SK-N-SH treated with all-trans-retinoic acid at 6 μM for 48 hours (cell line): ENCODE results near the gene DOK5.

Experiments used
- ATAC-seq: fragments of 200-7000 bp; cut with Tn5 transposase; 3 replicates; pipeline ENCODE4 v1.9.1; 2020; ENCODE audit warnings: mild to moderate bottlenecking, moderate library complexity
- ARNTL ChIP-seq: fragments of 450-650 bp; formaldehyde crosslinking; IDR thresholded peaks from 2 replicates; pipeline ENCODE4 v1.5.0; 2020; ENCODE audit warnings: low read depth, mild to moderate bottlenecking, moderate library complexity, borderline replicate concordance
- BACH2 ChIP-seq: fragments of 250-450 bp; sonication (Bioruptor Pico); IDR thresholded peaks from 2 replicates; pipeline ENCODE4 v1.9.0; 2021; ENCODE audit warnings: mild to moderate bottlenecking, borderline replicate concordance
- CREB5 ChIP-seq: fragments of 250-450 bp; sonication (Bioruptor Pico); IDR thresholded peaks from 2 replicates; pipeline ENCODE4 v1.5.1; 2020; ENCODE audit warnings: low read depth, mild to moderate bottlenecking, moderate library complexity
- CSDC2 ChIP-seq: fragments of 250-450 bp; sonication (Bioruptor Pico); IDR thresholded peaks from 2 replicates; pipeline ENCODE4 v1.5.0; 2020; ENCODE audit warnings: mild to moderate bottlenecking, moderate library complexity
- GLIS3 ChIP-seq: fragments of 250-450 bp; sonication (Bioruptor Pico); IDR thresholded peaks from 2 replicates; pipeline ENCODE4 v1.5.0; 2020; ENCODE audit warnings: mild to moderate bottlenecking, moderate library complexity
- ISL1 ChIP-seq: fragments of 250-450 bp; sonication (Bioruptor Pico); IDR thresholded peaks from 2 replicates; pipeline ENCODE4 v2.1.2; 2022; ENCODE audit warnings: mild to moderate bottlenecking, moderate library complexity
- OSR1 ChIP-seq: fragments of 250-450 bp; sonication (Bioruptor Pico); IDR thresholded peaks from 2 replicates; pipeline ENCODE4 v1.8.0; 2022; ENCODE audit warnings: moderate library complexity, mild to moderate bottlenecking, inconsistent platforms
- PPARA ChIP-seq: fragments of 250-450 bp; sonication (Bioruptor Pico); IDR thresholded peaks from 2 replicates; pipeline ENCODE4 v1.5.0; 2020; ENCODE audit warnings: mild to moderate bottlenecking, borderline replicate concordance
- RARB ChIP-seq: fragments of 250-450 bp; sonication (Bioruptor Pico); IDR thresholded peaks from 2 replicates; pipeline ENCODE4 v1.8.0; 2021; ENCODE audit warnings: mild to moderate bottlenecking, moderate library complexity
- SNAI2 ChIP-seq: fragments of 250-450 bp; sonication (Bioruptor Pico); IDR thresholded peaks from 2 replicates; pipeline ENCODE4 v1.5.0; 2020; ENCODE audit warnings: mild to moderate bottlenecking, moderate library complexity
- TCF4 ChIP-seq: fragments of 250-450 bp; sonication (Bioruptor Pico); IDR thresholded peaks from 2 replicates; pipeline ENCODE4 v1.8.0; 2021; ENCODE audit warnings: mild to moderate bottlenecking, moderate library complexity, borderline replicate concordance
- TOX ChIP-seq: fragments of 250-450 bp; sonication (Bioruptor Pico); IDR thresholded peaks from 2 replicates; pipeline ENCODE4 v1.8.0; 2021; ENCODE audit warnings: mild to moderate bottlenecking, moderate library complexity, borderline replicate concordance
- ZC3H10 ChIP-seq: fragments of 250-450 bp; sonication (Bioruptor Pico); IDR thresholded peaks from 2 replicates; pipeline ENCODE4 v1.5.1; 2021; ENCODE audit warnings: mild to moderate bottlenecking, moderate library complexity
- ZFP3 ChIP-seq: fragments of 250-450 bp; sonication (Bioruptor Pico); IDR thresholded peaks from 2 replicates; pipeline ENCODE4 v1.5.0; 2020; ENCODE audit warnings: mild to moderate bottlenecking, moderate library complexity
- ZFP30 ChIP-seq: fragments of 450-650 bp; formaldehyde crosslinking; IDR thresholded peaks from 2 replicates; pipeline ENCODE4 v1.5.0; 2022; ENCODE audit warnings: mild to moderate bottlenecking, moderate library complexity
- ZNF565 ChIP-seq: fragments of 450-650 bp; formaldehyde crosslinking; conservative IDR thresholded peaks from 2 replicates; pipeline ENCODE4 v1.5.0; 2020; ENCODE audit warnings: low read depth, mild to moderate bottlenecking, moderate library complexity
- ZNF70 ChIP-seq: fragments of 450-650 bp; formaldehyde crosslinking; IDR thresholded peaks from 2 replicates; pipeline ENCODE4 v1.5.0; 2020; ENCODE audit warnings: mild to moderate bottlenecking, moderate library complexity
- TF ChIP-seq, protein P1 (sequence below): fragments of 250-450 bp; sonication (Bioruptor Pico); IDR thresholded peaks from 2 replicates; pipeline ENCODE4 v1.8.0; 2020; ENCODE audit warnings: mild to moderate bottlenecking, moderate library complexity, borderline replicate concordance
- TF ChIP-seq, protein P2 (sequence below): fragments of 250-450 bp; sonication (Bioruptor Pico); IDR thresholded peaks from 2 replicates; pipeline ENCODE4 v1.5.1; 2021; ENCODE audit warnings: mild to moderate bottlenecking, moderate library complexity
- TF ChIP-seq, protein P3 (sequence below): fragments of 250-450 bp; sonication (Bioruptor Pico); IDR thresholded peaks from 2 replicates; pipeline ENCODE4 v1.5.0; 2020; ENCODE audit warnings: mild to moderate bottlenecking, moderate library complexity

The DOK5 gene

DNA sequence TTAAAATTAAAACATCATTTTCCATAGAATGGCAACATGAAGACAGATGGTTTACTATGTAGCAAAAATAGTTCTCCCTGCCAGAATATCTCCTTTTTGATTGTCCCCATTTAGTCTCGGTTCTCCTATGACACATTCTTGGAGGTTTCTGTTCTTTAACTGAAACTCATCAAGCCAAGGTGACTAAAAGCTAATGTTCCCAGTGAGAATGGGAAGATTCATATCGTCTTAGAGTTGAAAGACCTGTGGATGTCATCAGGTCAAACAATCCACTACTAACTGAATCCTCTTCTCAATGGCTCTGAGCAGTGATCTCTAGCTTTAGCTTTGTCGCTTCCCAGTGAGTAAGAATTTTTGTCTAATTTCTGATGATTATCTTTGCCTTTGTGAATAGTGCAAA is 1.3 kb upstream of the DOK5 start:
- no peak for ATAC-seq

GRCh38 chr20:54474866-54475265 is 527 bp upstream of the DOK5 start:
- TF ChIP-seq ZNF565 (CRISPR knock-in tag) = no peak
- TF ChIP-seq OSR1 (CRISPR knock-in tag) = no peak
- no peak for TF ChIP-seq CREB5 (CRISPR knock-in tag)
- ATAC-seq = peak; percentile 13

More for the DNA sequence above, 1.3 kb upstream of the DOK5 start:
- TF ChIP-seq CSDC2 (no peak), ZFP30 (no peak), ZNF565 (CRISPR knock-in tag) (no peak), ZNF70 (CRISPR knock-in tag) (no peak), GLIS3 (CRISPR knock-in tag) (no peak), OSR1 (CRISPR knock-in tag) (no peak), ISL1 (CRISPR knock-in tag) (no peak), PPARA (CRISPR knock-in tag) (no peak), ARNTL (CRISPR knock-in tag) (no peak), SNAI2 (CRISPR knock-in tag) (no peak), ZFP3 (CRISPR knock-in tag) (no peak), BACH2 (no peak), RARB (no peak), CREB5 (CRISPR knock-in tag) (no peak)
- TF ChIP-seq, protein P1, sequence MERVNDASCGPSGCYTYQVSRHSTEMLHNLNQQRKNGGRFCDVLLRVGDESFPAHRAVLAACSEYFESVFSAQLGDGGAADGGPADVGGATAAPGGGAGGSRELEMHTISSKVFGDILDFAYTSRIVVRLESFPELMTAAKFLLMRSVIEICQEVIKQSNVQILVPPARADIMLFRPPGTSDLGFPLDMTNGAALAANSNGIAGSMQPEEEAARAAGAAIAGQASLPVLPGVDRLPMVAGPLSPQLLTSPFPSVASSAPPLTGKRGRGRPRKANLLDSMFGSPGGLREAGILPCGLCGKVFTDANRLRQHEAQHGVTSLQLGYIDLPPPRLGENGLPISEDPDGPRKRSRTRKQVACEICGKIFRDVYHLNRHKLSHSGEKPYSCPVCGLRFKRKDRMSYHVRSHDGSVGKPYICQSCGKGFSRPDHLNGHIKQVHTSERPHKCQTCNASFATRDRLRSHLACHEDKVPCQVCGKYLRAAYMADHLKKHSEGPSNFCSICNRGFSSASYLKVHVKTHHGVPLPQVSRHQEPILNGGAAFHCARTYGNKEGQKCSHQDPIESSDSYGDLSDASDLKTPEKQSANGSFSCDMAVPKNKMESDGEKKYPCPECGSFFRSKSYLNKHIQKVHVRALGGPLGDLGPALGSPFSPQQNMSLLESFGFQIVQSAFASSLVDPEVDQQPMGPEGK = no peak
- TF ChIP-seq, protein P2, sequence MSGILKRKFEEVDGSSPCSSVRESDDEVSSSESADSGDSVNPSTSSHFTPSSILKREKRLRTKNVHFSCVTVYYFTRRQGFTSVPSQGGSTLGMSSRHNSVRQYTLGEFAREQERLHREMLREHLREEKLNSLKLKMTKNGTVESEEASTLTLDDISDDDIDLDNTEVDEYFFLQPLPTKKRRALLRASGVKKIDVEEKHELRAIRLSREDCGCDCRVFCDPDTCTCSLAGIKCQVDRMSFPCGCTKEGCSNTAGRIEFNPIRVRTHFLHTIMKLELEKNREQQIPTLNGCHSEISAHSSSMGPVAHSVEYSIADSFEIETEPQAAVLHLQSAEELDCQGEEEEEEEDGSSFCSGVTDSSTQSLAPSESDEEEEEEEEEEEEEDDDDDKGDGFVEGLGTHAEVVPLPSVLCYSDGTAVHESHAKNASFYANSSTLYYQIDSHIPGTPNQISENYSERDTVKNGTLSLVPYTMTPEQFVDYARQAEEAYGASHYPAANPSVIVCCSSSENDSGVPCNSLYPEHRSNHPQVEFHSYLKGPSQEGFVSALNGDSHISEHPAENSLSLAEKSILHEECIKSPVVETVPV = no peak

GRCh38 chr20:54476169-54477009 is 996 bp downstream of the DOK5 start:
- TF ChIP-seq ZNF565 (CRISPR knock-in tag) (no peak), TCF4 (CRISPR knock-in tag) (no peak), ZNF70 (CRISPR knock-in tag) (no peak), TOX (CRISPR knock-in tag) (no peak), ZC3H10 (CRISPR knock-in tag) (no peak), CREB5 (CRISPR knock-in tag) (no peak), CSDC2 (no peak), OSR1 (CRISPR knock-in tag) (no peak), ZFP30 (no peak), SNAI2 (CRISPR knock-in tag) (no peak), ZFP3 (CRISPR knock-in tag) (no peak), PPARA (CRISPR knock-in tag) (no peak)
- TF ChIP-seq, protein P3, sequence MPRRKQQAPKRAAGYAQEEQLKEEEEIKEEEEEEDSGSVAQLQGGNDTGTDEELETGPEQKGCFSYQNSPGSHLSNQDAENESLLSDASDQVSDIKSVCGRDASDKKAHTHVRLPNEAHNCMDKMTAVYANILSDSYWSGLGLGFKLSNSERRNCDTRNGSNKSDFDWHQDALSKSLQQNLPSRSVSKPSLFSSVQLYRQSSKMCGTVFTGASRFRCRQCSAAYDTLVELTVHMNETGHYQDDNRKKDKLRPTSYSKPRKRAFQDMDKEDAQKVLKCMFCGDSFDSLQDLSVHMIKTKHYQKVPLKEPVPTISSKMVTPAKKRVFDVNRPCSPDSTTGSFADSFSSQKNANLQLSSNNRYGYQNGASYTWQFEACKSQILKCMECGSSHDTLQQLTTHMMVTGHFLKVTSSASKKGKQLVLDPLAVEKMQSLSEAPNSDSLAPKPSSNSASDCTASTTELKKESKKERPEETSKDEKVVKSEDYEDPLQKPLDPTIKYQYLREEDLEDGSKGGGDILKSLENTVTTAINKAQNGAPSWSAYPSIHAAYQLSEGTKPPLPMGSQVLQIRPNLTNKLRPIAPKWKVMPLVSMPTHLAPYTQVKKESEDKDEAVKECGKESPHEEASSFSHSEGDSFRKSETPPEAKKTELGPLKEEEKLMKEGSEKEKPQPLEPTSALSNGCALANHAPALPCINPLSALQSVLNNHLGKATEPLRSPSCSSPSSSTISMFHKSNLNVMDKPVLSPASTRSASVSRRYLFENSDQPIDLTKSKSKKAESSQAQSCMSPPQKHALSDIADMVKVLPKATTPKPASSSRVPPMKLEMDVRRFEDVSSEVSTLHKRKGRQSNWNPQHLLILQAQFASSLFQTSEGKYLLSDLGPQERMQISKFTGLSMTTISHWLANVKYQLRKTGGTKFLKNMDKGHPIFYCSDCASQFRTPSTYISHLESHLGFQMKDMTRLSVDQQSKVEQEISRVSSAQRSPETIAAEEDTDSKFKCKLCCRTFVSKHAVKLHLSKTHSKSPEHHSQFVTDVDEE (CRISPR knock-in tag) = no peak
- TF ChIP-seq, protein P2 = no peak
- TF ChIP-seq, protein P1 = no peak
- ATAC-seq = no peak
